ENCODE results near the gene KLHL12.

Gene KLHL12

DNA sequence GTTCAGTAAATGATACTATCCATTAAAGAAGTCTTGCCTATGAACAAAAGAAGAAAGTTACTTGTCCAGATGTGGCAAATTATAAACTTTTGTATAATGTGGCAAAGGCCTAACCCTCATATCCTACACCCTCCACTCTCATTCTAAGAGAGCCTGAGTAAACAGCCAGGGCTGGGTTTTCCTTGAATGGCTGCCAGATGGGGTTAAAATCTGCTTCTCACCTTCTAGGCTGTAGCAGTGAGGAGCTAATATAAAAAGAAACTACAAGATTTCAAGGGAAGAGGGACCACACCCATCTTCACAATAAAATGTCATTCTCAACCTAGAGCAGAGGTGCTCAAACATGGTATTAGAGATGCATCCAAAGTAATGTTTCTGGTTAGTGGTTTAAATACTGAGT, 47.0 kb downstream of the KLHL12 start:
- no peak for DNase-seq

DNA sequence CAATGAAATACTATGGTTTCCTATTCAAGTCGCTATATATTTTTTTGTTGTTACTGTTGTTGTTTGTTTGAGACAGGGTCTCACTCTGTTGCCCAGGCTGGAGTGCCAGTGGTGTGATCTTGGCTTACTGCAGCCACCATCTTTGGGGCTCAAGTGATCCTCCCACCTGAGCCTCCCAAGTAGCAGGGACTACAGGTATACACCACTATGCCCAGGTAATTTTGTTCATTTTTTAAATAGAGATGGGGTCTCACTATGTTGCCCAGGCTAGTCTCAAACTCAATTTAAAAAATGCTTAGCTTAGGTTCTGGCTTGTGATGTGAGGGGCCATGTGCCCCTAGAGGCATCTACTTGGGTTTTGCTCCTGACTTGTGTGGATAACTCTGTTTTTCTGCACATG, 47.9 kb downstream of the KLHL12 start:
- no peak for DNase-seq

DNA sequence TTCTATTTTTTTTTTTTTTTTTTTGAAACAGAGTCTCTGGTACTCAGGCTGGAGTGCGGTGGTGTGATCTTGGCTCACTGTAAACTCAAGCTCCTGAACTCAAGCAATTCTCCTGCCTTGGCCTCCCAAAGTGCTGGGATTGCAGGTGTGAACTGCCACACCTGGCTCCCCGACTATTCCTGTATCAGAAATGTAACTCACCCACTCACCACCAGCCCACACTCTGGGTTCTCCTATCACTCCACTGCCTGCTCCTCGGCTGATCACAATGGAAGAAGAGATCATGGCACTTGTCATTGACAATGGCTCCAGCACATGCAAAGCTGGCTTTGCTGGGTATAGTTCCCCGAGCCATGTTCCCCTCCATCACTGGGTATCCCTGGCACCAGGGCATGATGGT, 54.0 kb downstream of the KLHL12 start:
- no peak for DNase-seq

DNA sequence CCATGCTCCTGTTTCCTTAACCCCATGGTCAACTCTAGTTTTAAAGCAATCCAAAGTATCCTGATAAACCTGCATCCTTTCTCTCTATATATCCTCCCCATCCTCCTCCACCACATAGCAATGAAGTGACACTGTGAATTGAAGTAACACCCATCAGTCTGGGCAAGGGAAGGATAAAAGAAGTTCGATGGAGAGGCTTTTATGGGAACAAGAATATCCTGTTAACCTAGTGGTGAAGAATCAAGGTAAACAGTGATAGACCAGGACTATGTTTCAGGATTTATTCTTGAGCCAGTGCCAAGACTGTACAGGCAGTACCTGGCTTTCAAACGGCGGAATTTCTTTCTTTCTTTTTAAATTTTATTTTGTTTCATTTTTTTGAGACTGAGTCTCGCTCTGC, 55.7 kb downstream of the KLHL12 start:
- no peak for DNase-seq

DNA sequence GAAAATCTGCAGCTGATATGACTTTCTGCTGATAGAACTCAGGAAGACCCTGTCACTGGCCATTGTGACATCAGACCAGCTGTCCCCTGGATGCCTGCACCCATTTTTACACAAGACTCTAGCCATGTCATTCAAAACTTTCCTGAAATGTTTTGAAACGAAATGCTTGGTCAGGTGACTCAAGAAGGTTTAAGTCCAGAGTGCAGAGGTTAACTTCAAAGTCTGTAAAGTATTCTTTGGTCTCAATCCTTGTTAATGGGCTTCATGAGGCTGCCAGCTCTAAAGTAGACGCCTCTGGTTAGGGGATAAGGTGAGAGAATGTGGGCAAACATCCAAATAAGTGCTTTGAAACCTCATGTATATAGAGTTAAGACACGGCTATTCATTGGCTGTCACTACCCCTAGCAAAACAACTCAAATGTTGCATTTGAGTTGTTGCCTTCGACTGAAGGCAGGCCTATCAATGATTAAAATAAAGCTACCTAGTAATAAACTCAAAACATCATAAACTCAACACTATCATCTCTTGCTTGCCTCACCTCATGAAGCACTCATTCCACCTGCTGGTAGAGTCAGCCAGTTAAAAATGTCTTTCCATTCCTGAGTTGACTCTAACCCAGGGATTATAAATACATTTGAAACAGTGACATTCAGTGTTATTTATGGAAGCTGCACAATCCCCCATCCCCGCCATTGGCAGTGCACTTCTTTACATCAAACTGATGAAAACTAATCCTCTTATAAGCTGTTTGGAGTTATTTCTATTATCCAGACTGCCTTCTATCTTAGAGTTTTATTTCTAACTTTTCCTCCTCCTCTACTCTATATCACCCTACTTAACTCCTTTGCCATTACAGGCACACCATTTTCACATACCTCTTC, 64.1 kb downstream of the KLHL12 start:
- no peak for DNase-seq

DNA sequence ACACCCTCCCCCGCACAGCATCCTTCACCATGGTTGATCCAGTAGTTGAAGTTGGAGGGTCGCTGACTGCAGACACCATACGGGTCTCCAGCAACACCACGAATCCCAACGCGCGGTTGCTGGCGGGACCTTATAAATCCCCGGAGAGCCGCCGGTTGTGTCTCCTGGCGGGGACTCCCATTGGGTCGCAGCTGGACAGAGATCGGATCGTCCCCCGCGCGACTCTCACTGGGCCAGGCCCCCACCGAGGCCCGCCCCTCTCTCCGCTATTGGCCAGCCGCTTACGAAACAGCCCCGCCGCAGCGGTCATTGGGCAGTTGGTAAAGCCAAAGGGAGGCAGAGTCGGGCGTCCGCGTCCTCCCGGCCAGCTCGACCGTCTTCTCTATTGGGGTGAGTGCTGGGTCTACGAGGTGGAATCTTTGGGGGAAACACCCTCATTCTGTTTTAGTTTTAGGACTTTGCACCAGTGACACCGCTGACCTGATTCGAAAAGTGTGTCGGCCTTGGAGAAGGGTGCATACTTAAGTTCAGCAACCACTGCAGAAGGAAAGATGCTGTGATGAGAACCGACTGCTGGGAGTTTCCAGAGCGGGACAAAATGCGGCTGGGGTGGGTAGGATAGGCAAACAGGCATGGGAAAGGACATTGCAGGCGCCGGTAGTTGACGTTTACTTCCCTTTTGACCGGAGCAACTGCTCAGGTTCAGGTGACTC, 65.5 kb downstream of the KLHL12 start:
- peak; percentile 95 for DNase-seq

DNA sequence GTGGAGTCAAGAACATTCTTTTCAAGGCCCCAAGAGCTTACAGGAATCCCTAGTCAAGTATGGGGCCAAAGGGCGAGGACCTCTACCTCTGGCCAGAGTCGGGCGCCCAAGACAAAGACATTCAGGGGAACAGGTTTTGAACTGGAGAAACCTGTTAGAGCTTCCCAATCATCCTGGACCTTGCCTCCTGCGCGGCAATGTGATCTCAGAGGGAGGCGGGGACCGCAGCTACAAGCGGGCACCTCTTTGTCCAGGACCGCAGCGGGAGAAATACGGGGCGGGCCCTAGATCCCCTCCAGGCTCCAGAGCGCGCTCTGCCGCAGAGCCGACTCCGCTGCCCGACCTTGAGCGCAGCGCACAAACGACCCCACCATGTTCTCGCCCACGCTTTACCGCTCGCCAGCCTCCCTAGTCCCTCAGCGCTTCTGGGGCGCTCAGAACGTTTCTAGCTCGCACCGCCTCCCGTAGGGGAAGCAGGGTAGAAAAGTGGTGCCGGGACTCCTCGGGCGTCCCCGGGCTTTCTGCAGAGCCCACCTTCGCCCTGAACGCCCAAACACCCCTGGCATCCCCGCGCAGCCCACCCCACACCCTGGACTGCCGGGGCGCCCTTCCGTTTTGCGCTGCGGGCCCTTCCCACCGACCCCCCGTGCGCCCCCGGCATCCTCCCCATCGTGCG, 66.2 kb downstream of the KLHL12 start:
- peak; percentile 84 for DNase-seq

DNA sequence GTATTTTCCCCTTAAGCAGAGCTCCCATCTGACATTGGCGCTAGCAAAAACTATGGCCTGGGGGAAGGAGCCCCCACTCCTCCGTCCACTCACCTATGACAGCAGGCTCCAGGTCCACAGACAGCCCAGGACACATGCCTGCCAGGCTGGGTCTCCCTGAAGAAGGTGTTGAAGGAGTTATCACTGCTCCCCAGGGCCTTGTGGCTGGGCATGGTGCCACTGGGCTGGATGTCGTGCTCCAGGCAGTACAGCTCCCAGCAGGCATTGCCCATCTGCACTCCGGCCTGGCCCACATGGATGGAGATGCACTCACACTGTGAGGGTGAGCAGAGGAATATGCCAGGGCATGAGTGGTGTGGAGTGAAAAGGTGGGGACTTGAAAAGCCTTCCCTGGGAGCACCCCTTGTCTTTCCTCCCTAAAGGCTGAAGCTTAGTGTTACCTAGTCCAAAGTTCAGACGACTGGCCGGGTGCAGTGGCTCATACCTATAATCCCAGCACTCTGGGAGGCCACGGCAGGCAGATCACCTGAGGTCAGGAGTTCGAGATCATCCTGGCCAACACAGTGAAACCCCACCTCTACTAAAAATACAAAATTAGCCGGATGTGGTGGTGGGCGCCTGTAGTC, 68.1 kb downstream of the KLHL12 start:
- no peak for DNase-seq

DNA sequence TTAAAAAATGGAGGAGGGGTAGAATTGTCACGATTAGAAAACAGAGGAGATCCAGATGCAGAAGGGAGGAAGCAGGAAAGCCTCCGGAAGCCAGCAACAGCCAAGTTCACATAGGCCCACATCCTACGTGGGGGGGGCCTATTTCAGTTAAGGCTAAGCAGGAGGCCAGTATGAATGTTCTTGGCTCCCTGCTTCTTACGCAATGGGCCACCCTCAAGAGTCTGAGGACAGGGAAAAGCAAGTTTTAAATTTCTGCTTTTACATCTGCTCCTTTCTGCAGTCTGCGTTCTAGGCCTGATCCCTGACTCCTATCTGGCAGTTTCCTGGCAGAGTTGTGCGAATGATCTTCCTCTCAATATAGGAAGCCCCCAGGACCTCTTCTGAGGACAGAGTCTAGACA, 68.7 kb downstream of the KLHL12 start:
- no peak for DNase-seq

DNA sequence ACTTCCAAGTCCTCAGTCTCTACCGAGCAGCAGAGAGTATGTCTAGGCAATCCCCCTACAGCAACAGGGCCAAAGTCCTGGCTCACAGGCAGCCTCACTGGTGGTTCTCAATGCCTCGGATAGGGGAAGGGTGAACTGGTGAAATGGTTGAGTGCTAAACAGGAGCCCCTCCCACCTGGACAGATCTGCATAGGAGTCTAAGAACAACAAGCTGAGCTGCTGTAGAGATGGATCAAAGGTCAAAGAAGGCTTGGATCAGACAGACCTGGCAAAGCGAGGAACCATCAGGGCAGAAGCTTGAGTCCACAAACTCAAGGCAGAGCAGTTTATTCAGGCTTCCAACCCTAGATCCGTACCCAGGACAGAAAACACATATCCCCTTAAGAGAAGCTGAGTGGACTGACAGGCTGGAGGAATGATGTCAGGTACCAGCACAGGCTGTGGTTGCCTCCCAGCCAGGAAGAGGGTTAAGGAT, 69.9 kb downstream of the KLHL12 start:
- DNase-seq: no peak

DNA sequence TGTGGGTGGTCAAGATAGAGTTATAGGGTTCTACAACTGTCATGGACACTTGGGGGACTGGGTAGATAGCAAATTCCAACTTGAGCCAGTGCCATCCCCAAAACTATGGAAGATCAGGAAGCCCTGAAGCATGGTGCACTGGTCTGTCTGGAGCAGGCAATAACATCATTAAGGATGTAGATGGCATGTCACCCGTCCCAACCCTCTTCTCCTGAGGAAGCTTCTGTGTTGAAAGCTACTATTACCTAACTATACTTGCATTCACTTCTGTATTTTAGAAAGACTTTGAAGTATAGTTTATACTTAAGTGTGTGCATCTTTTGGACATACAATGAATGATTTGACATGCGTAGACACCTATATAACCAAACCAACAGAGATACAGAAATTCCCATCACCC, 71.0 kb downstream of the KLHL12 start:
- no peak for DNase-seq

DNA sequence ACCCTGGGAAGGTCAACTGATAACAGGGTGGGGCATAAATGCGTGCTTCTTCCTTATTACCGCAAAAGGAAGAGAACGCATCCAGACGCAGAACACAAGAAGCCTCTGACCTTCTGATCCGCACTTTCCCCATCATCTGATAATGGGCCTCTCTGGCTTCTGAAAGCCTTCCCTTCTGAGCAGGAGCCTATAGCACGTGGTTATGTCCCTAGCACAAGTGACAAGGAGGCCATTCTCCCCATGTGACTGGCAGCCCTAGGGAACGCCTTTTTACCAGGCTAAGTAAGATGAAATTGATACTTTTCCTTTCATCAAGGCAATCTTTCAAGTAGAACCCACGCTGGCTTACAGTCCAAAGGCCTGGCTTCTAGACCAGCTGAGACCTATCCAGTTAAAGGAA, 72.2 kb downstream of the KLHL12 start:
- no peak for DNase-seq

DNA sequence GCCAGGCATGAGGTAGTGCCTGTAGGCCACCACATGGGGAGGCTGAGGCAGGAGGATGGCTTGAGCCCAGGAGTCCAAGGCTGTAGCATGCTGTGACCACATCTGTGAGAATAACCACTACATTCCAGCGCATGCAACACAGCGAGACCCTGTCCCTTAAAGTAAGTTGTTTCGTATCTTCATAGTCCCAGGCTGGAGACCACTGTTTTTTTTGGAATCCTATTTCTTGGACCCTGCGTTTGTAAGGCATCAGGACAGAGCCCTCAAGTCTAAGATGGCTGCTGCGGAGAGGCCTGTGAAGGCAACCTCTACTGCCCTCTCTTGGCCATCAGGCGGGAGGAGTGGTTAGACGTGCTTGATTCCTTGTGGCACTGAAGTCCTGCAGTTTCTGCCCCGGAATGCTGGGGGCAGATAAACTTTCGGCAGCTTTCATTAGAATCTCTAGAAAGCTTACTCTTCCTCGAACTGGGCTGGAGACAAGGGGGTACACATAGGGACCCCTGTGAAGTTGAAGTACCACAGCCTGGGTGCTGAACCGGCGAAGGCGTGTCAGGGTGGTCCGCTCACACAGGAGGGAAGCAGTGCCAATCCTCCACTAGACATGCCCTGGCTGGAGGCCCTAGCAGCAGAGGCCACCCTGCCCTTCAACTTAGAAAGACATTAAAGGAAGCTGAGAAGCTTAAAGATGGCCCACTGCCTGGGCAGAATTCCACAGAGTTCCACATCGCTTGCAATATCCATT, 74.7 kb downstream of the KLHL12 start:
- DNase-seq: no peak

DNA sequence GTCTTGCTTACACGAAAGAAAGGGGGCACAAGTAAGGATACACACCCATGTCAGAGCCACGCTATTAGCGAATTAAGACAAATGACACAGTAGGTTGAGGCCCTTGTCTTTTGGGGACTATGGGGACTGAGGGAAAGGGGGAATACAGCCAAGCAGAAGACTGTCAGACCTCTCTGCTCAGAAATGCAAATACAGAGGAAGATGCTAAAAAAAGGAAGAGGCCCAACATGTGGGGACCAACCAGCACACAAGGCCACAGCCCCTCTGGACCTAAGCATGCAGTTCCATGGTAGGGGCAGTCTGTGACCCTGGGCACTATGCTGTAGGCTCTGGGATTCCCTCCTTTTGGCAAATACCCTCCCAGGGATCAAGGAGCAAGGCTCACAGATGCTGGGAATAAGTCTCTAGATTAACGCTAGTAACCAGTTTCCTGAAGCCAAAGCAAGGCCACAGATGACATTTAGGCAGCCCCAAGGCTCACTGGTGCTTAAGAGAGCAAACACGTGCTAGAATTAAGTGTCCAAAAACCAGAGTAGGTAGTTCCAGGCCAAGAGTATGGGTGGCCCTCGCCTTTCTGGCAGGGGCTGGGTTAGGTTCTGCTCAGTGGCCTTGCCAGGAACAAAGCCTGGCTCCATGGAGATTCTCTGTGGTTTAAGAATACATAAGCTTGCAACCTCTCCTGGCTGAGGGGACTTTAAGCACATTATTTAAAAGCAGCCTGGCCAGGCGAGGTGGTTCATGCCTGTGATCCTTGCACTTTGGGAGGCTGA, 76.3 kb downstream of the KLHL12 start:
- DNase-seq: no peak

DNA sequence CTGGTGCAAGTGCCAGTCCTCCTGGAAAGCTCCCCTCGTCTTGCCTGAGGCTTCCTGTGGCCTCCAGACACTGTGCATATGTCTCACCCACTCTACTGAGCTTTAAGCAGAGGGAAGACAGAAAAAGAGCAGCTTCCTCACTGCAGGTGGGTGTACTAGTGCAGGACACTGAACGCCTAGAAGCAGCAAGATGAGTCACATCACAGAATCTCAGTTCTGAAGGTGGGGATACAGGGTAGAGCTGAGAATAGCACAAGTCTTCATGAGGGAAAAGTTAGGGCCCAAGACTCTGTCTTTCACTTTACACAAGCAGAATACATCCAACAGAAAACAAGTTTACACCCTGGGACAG, 78.9 kb downstream of the KLHL12 start:
- DNase-seq: no peak

DNA sequence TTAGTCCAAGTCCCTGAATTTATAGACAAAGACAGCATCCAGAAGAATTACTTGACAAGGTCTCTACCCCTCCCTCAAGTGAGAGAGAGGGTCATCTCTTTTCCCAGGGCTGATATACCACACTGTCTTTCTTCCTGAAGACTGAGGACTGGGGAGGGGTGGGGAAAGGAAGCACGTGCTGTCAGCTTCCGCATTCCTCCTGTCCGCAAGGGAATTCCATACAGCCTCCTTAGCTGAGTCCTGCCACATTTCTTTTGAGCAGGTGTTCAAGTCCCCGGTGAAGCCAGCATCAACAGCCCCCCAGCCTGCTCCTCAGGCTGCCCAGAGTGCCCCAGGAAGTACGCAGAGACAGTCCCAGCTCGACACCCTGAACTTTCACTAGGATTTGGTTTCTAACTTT, 82.1 kb downstream of the KLHL12 start:
- no peak for DNase-seq

DNA sequence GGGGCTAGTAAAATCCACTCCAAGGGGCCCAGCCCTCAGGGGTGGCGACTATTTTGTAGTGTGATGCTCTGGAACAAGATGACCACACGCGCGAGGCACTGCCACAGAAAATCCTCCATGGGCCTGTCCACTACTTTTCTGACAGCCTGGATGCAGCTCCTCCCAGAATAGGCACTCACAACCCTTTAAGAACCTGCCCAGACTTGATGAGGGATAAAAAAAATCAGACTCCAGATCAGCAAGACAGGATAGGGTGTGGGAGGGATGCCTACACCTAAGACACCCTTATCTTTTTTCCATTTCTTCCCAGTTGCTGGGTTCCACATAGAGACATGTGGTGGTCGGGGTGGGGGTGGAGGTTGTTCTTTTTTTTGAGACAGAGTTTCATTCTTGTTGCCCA, 82.8 kb downstream of the KLHL12 start:
- no peak for DNase-seq

DNA sequence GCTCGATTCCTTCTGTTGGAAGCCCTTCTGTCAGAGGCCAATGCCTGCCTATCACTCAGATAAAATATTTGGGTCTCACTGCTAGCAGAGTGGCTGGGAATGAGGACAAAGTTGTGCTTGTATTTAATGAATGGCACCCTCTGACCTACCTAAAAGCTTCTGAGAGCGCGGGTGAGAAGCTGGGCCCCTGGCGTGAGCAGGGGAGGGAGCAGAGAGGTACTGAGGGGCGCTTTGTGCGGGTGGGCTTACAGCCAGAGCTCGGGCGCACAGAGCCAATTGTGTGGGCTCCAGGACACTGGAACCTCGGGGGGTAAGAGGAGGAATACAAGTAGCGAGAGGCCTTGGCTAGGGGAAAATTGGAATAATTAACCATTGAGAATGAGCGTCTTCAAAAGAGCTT, 84.0 kb downstream of the KLHL12 start:
- DNase-seq: no peak
